Measurements from ENCODE around the gene KRT73.

Gene KRT73

DNA sequence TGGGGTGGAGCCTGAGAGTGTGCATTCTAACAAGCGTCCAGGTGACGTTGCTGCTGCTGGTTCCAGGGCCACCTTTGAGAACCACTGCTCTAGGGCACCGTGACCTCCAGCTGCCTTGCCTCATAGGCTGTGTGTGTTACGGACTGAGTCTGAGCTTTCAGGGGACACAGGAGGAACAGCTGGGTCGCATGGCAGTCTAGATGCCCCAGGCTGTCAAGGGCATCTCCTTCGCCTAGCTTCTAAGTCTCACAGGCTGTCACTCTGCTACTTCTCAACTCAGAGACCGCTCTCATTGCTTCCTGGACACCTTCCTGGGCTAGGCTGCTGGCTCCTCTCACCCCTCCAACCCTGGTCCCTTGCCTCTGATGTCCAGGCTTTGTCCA lies 965 bp downstream of the KRT73 start:
- TF ChIP-seq, protein P1, sequence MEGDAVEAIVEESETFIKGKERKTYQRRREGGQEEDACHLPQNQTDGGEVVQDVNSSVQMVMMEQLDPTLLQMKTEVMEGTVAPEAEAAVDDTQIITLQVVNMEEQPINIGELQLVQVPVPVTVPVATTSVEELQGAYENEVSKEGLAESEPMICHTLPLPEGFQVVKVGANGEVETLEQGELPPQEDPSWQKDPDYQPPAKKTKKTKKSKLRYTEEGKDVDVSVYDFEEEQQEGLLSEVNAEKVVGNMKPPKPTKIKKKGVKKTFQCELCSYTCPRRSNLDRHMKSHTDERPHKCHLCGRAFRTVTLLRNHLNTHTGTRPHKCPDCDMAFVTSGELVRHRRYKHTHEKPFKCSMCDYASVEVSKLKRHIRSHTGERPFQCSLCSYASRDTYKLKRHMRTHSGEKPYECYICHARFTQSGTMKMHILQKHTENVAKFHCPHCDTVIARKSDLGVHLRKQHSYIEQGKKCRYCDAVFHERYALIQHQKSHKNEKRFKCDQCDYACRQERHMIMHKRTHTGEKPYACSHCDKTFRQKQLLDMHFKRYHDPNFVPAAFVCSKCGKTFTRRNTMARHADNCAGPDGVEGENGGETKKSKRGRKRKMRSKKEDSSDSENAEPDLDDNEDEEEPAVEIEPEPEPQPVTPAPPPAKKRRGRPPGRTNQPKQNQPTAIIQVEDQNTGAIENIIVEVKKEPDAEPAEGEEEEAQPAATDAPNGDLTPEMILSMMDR (IDR thresholded peaks at IDR 0.05; ENCODE audit: low read depth, low read length, missing control alignments): no peak
- no peak for DNase-seq (ENCODE audit: low read depth)
- H3K4me3 ChIP-seq (ENCODE audit: low read depth, low read length): no peak overlapping the region

DNA sequence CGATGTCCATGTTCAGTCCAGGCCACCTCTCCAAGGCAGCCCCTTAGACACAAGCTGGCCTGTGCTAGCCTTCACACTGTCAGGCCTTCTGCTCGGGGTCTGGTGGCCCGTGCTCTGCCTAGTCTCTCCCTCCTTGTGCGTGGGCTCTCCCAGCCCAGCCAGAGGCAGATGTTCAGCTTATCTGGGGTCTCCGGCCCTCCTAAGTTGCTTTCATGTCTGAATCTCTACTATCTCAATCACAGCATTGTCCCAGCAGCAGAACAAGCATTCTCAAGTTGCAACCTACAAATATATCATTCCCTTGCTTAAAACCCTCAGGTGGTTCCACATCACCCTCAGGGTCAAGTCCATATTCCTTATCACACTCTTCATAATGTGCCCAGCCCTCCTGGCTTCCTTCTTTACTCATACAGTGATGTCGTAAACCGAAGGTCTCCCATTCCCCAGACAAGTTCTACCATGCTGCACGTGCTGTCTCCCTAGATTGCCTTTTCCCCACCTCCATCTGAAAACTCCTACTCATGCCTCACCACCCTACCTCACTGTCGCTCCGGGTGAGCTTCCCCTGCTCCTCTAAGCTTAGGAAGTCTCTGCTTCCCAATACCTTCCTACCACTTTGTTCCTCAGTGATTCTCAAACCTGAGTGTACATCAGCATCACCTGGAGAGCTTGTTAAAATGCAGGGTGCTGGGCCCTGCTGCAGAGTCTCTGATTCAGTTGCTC lies 1.5 kb downstream of the KRT73 start:
- DNase-seq (ENCODE audit: low read depth): no peak
- TF ChIP-seq, protein P1 (IDR thresholded peaks at IDR 0.05; ENCODE audit: low read depth, low read length, missing control alignments): no peak
- H3K4me3 ChIP-seq (ENCODE audit: low read depth, low read length): no peak overlapping the region

DNA sequence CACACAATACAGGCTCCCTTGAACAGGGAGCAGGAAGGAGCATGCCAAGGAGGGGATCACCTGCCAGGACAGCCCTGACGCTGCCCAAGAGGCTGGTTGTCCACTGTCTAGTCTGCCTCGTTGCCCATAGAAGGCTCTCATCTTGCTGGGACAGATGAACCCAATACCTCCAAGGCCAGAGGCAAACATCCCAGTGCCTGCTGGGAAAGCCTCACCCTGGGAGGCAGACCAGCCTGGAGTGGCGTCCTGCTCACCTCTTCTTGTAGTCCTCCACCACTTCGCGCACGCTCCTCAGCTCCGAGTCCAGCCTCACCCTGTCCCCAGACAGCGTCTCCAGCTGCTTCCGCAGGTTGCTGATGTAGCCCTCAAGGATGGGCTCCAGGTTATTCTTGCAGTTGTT lies 2.4 kb downstream of the KRT73 start:
- DNase-seq (ENCODE audit: low read depth): no peak
- TF ChIP-seq, protein P1 (IDR thresholded peaks at IDR 0.05; ENCODE audit: low read depth, low read length, missing control alignments): no peak
- no peak overlapping the region for H3K4me3 ChIP-seq (ENCODE audit: low read depth, low read length)

DNA sequence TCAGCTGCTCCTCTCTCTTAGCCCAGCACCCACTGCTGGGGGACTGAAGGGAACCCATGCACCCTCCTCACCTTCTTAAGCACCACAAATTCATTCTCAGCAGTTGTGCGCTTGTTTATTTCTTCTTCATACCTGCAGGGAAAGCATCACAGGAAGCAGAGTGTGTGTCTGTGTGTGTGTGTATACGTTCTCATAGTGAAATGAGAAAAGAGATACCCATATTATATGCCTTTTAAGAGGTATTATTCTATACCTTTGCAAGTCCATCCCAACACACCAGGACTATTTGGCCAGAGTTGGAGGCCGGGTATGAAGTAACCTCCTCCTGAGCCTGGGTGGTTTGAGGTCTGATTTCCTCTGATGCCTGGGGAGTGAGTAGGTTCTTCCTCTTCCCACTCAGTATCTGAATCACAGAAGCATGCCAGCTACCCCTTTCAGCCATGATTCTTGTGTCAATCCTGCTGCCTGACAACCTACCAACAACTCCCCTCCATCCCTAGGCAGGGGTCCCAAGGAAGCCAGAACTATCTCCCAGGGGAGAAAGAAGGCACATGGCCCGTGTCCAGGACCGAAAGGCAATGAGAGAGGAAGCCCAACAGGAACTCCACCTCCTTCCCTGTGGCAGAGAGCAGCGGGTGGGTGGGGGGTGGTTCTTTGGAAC lies 3.0 kb downstream of the KRT73 start:
- DNase-seq (ENCODE audit: low read depth): no peak
- H3K4me3 ChIP-seq (ENCODE audit: low read depth, low read length): no peak overlapping the region
- TF ChIP-seq, protein P1 (IDR thresholded peaks at IDR 0.05; ENCODE audit: low read depth, low read length, missing control alignments): no peak

DNA sequence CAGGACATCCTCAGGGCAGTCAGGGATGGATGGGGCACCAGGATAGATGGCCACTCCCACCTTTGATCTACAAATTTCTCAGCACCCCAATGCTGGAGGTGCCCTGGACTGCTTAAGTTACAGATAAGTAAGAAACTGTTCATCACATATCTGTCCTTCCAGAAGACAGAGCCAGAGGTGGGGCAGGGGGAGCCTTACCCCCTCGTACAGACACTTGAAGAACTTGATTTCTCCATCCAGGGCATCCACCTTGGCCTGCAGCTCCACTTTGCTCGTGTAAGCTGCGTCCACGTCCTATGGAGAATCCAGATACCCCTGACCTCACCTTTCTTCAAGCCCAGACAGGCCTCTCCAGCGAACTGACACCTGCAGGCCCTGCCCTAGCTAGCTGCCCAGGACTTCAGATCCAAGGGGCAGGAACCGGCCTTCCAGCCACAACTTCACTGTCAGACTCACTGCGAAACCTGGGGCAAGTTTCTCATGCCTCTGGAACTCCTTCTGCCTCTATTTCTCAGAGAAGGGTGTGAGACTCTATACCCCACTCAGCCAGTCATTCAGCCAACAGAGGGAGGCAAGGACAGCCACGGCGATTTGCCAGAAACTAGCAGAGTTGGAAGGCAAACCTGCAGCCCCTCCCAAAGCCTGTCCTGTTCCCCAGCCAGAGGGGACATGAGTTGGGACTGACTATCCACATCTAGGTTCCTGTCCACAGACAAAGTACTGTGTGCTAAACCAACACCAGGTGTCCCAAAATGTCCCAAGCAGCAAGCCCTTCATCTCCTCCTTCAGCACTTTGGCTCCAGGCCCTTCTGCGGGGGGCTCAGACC lies 3.8 kb downstream of the KRT73 start:
- DNase-seq (ENCODE audit: low read depth): no peak
- H3K4me3 ChIP-seq (ENCODE audit: low read depth, low read length): no peak overlapping the region
- TF ChIP-seq, protein P1 (IDR thresholded peaks at IDR 0.05; ENCODE audit: low read depth, low read length, missing control alignments): no peak

DNA sequence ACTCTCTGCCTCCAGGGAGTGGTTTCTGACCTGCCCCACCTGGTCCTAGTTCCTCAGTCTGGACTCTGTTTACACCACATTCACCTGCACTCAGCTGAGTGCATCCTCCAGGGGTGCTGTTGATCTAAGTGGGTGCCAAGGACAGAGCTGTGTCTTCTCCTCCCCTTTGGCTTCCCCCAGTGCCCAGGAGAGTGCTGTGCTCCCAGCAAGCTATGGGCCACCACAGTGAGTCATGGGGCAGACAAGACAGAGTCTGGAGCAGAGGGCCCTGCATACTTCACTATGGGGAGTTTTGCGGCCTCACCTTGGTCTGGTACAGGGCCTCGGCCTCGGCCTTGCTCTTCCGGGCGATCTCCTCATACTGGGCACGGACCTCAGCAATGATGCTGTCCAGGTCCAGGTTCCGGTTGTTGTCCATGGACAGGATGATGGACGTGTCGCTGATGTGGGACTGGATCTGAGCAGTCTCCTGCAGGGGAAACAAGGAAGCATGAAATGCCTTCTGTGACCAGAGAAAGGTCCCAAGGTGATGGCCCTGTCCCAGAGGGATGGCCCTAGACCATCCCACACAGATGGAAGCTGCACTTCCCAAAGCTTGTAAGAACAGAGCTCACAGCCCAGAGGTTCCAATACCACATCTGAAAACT lies 4.9 kb downstream of the KRT73 start:
- H3K4me3 ChIP-seq (ENCODE audit: low read depth, low read length): no peak overlapping the region
- TF ChIP-seq, protein P1 (IDR thresholded peaks at IDR 0.05; ENCODE audit: low read depth, low read length, missing control alignments): no peak
- no peak for DNase-seq (ENCODE audit: low read depth)
